SK-N-SH treated with all-trans-retinoic acid at 6 μM for 48 hours (cell line): ENCODE data around the gene ZKSCAN5.
A peak's percentile ranks its signal among the peaks of the same experiment; 100 is the strongest.

Source experiments
- ATAC-seq: fragments of 200-7000 bp; cut with Tn5 transposase; 3 replicates; pipeline ENCODE4 v1.9.1; 2020; ENCODE audit warnings: mild to moderate bottlenecking, moderate library complexity
- ARNTL ChIP-seq: fragments of 450-650 bp; formaldehyde crosslinking; IDR thresholded peaks from 2 replicates; pipeline ENCODE4 v1.5.0; 2020; ENCODE audit warnings: low read depth, mild to moderate bottlenecking, moderate library complexity, borderline replicate concordance
- BACH2 ChIP-seq: fragments of 250-450 bp; sonication (Bioruptor Pico); IDR thresholded peaks from 2 replicates; pipeline ENCODE4 v1.9.0; 2021; ENCODE audit warnings: mild to moderate bottlenecking, borderline replicate concordance
- ESRRG ChIP-seq: fragments of 250-450 bp; sonication (Bioruptor Pico); IDR thresholded peaks from 2 replicates; pipeline ENCODE4 v1.6.1; 2021; ENCODE audit warnings: mild to moderate bottlenecking
- GLIS3 ChIP-seq: fragments of 250-450 bp; sonication (Bioruptor Pico); IDR thresholded peaks from 2 replicates; pipeline ENCODE4 v1.5.0; 2020; ENCODE audit warnings: mild to moderate bottlenecking, moderate library complexity
- OSR1 ChIP-seq: fragments of 250-450 bp; sonication (Bioruptor Pico); IDR thresholded peaks from 2 replicates; pipeline ENCODE4 v1.8.0; 2022; ENCODE audit warnings: moderate library complexity, mild to moderate bottlenecking, inconsistent platforms
- PPARA ChIP-seq: fragments of 250-450 bp; sonication (Bioruptor Pico); IDR thresholded peaks from 2 replicates; pipeline ENCODE4 v1.5.0; 2020; ENCODE audit warnings: mild to moderate bottlenecking, borderline replicate concordance
- RARB ChIP-seq: fragments of 250-450 bp; sonication (Bioruptor Pico); IDR thresholded peaks from 2 replicates; pipeline ENCODE4 v1.8.0; 2021; ENCODE audit warnings: mild to moderate bottlenecking, moderate library complexity
- SNAI2 ChIP-seq: fragments of 250-450 bp; sonication (Bioruptor Pico); IDR thresholded peaks from 2 replicates; pipeline ENCODE4 v1.5.0; 2020; ENCODE audit warnings: mild to moderate bottlenecking, moderate library complexity
- TOX ChIP-seq: fragments of 250-450 bp; sonication (Bioruptor Pico); IDR thresholded peaks from 2 replicates; pipeline ENCODE4 v1.8.0; 2021; ENCODE audit warnings: mild to moderate bottlenecking, moderate library complexity, borderline replicate concordance
- ZC3H10 ChIP-seq: fragments of 250-450 bp; sonication (Bioruptor Pico); IDR thresholded peaks from 2 replicates; pipeline ENCODE4 v1.5.1; 2021; ENCODE audit warnings: mild to moderate bottlenecking, moderate library complexity
- ZFP3 ChIP-seq: fragments of 250-450 bp; sonication (Bioruptor Pico); IDR thresholded peaks from 2 replicates; pipeline ENCODE4 v1.5.0; 2020; ENCODE audit warnings: mild to moderate bottlenecking, moderate library complexity
- ZFP30 ChIP-seq: fragments of 450-650 bp; formaldehyde crosslinking; IDR thresholded peaks from 2 replicates; pipeline ENCODE4 v1.5.0; 2022; ENCODE audit warnings: mild to moderate bottlenecking, moderate library complexity
- ZNF565 ChIP-seq: fragments of 450-650 bp; formaldehyde crosslinking; conservative IDR thresholded peaks from 2 replicates; pipeline ENCODE4 v1.5.0; 2020; ENCODE audit warnings: low read depth, mild to moderate bottlenecking, moderate library complexity
- ZNF70 ChIP-seq: fragments of 450-650 bp; formaldehyde crosslinking; IDR thresholded peaks from 2 replicates; pipeline ENCODE4 v1.5.0; 2020; ENCODE audit warnings: mild to moderate bottlenecking, moderate library complexity
- ZNF8 ChIP-seq: fragments of 450-650 bp; formaldehyde crosslinking; IDR thresholded peaks from 2 replicates; pipeline ENCODE4 v1.5.0; 2020; ENCODE audit warnings: mild to moderate bottlenecking, moderate library complexity
- TF ChIP-seq, protein P1 (sequence below): fragments of 250-450 bp; sonication (Bioruptor Pico); IDR thresholded peaks from 2 replicates; pipeline ENCODE4 v1.8.0; 2021; ENCODE audit warnings: low read depth, mild to moderate bottlenecking, moderate library complexity, borderline replicate concordance
- TF ChIP-seq, protein P2 (sequence below): fragments of 250-450 bp; sonication (Bioruptor Pico); IDR thresholded peaks from 2 replicates; pipeline ENCODE4 v1.5.0; 2020; ENCODE audit warnings: mild to moderate bottlenecking, moderate library complexity
- TF ChIP-seq, protein P3 (sequence below): fragments of 250-450 bp; sonication (Bioruptor Pico); IDR thresholded peaks from 2 replicates; pipeline ENCODE4 v1.5.1; 2021; ENCODE audit warnings: mild to moderate bottlenecking, moderate library complexity
- TF ChIP-seq, protein P4 (sequence below): fragments of 250-450 bp; sonication (Bioruptor Pico); IDR thresholded peaks from 2 replicates; pipeline ENCODE4 v1.8.0; 2020; ENCODE audit warnings: mild to moderate bottlenecking, moderate library complexity, borderline replicate concordance

The ZKSCAN5 gene

DNA sequence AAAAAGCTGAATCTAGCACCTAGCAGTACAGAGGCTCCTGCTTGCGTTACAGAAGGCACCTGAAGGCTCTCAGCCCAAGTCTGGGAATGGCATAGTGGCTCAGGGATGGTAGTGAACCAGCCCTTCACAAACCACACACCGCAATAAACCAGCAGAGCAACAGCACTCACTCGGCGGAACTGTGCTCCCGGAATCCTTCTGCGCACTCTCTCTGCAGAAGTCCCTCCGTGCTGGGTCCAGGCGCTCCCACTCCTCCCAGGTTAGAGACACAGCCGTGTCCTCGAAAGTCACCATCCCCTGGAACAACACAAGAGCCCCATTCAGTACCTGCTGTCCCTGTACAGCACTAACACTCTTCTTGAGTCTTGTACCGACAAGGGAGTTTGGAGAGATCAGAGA is 5.9 kb upstream of the ZKSCAN5 start:
- no peak for TF ChIP-seq BACH2 (CRISPR knock-in tag)
- TF ChIP-seq GLIS3 (CRISPR knock-in tag) = no peak
- no peak for TF ChIP-seq ZC3H10 (CRISPR knock-in tag)
- TF ChIP-seq, protein P1, sequence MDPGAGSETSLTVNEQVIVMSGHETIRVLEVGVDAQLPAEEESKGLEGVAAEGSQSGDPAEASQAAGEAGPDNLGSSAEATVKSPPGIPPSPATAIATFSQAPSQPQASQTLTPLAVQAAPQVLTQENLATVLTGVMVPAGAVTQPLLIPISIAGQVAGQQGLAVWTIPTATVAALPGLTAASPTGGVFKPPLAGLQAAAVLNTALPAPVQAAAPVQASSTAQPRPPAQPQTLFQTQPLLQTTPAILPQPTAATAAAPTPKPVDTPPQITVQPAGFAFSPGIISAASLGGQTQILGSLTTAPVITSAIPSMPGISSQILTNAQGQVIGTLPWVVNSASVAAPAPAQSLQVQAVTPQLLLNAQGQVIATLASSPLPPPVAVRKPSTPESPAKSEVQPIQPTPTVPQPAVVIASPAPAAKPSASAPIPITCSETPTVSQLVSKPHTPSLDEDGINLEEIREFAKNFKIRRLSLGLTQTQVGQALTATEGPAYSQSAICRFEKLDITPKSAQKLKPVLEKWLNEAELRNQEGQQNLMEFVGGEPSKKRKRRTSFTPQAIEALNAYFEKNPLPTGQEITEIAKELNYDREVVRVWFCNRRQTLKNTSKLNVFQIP = no peak
- TF ChIP-seq ZNF8 (CRISPR knock-in tag) = no peak
- TF ChIP-seq SNAI2 = no peak
- no peak for TF ChIP-seq OSR1
- no peak for TF ChIP-seq TOX
- TF ChIP-seq, protein P2, sequence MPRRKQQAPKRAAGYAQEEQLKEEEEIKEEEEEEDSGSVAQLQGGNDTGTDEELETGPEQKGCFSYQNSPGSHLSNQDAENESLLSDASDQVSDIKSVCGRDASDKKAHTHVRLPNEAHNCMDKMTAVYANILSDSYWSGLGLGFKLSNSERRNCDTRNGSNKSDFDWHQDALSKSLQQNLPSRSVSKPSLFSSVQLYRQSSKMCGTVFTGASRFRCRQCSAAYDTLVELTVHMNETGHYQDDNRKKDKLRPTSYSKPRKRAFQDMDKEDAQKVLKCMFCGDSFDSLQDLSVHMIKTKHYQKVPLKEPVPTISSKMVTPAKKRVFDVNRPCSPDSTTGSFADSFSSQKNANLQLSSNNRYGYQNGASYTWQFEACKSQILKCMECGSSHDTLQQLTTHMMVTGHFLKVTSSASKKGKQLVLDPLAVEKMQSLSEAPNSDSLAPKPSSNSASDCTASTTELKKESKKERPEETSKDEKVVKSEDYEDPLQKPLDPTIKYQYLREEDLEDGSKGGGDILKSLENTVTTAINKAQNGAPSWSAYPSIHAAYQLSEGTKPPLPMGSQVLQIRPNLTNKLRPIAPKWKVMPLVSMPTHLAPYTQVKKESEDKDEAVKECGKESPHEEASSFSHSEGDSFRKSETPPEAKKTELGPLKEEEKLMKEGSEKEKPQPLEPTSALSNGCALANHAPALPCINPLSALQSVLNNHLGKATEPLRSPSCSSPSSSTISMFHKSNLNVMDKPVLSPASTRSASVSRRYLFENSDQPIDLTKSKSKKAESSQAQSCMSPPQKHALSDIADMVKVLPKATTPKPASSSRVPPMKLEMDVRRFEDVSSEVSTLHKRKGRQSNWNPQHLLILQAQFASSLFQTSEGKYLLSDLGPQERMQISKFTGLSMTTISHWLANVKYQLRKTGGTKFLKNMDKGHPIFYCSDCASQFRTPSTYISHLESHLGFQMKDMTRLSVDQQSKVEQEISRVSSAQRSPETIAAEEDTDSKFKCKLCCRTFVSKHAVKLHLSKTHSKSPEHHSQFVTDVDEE = no peak
- no peak for TF ChIP-seq ZFP30
- TF ChIP-seq, all 23 proteins: peak for 0
- ATAC-seq = no peak; the same call in 2 of the 3 replicates

DNA sequence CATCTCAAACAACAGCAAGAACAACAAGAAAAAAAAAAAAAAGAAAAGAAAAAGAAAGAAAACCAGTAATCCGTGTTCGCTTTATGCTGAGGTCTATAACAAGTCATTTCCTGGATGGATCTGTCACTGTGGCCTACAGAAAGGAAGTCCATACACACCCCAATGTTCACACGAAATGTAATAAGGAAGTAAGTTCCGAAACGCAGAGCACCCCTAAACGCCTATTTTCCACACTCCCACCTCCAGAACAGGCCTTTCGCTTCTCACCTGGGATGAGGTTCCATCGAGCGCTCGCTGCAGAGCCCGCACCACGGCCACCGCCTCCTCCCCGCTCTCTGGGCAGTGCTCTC is 5.1 kb upstream of the ZKSCAN5 start:
- peak; percentile 29 for ATAC-seq
- TF ChIP-seq, protein P3, sequence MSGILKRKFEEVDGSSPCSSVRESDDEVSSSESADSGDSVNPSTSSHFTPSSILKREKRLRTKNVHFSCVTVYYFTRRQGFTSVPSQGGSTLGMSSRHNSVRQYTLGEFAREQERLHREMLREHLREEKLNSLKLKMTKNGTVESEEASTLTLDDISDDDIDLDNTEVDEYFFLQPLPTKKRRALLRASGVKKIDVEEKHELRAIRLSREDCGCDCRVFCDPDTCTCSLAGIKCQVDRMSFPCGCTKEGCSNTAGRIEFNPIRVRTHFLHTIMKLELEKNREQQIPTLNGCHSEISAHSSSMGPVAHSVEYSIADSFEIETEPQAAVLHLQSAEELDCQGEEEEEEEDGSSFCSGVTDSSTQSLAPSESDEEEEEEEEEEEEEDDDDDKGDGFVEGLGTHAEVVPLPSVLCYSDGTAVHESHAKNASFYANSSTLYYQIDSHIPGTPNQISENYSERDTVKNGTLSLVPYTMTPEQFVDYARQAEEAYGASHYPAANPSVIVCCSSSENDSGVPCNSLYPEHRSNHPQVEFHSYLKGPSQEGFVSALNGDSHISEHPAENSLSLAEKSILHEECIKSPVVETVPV (CRISPR knock-in tag) = no peak
- TF ChIP-seq ZNF565 (CRISPR knock-in tag) (no peak), ARNTL (CRISPR knock-in tag) (no peak), ZC3H10 (CRISPR knock-in tag) (no peak), ESRRG (CRISPR knock-in tag) (no peak), PPARA (CRISPR knock-in tag) (no peak), RARB (CRISPR knock-in tag) (no peak), ZNF70 (CRISPR knock-in tag) (no peak), OSR1 (no peak)
- TF ChIP-seq, protein P4, sequence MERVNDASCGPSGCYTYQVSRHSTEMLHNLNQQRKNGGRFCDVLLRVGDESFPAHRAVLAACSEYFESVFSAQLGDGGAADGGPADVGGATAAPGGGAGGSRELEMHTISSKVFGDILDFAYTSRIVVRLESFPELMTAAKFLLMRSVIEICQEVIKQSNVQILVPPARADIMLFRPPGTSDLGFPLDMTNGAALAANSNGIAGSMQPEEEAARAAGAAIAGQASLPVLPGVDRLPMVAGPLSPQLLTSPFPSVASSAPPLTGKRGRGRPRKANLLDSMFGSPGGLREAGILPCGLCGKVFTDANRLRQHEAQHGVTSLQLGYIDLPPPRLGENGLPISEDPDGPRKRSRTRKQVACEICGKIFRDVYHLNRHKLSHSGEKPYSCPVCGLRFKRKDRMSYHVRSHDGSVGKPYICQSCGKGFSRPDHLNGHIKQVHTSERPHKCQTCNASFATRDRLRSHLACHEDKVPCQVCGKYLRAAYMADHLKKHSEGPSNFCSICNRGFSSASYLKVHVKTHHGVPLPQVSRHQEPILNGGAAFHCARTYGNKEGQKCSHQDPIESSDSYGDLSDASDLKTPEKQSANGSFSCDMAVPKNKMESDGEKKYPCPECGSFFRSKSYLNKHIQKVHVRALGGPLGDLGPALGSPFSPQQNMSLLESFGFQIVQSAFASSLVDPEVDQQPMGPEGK (CRISPR knock-in tag) = no peak
- TF ChIP-seq, protein P2 = no peak

DNA sequence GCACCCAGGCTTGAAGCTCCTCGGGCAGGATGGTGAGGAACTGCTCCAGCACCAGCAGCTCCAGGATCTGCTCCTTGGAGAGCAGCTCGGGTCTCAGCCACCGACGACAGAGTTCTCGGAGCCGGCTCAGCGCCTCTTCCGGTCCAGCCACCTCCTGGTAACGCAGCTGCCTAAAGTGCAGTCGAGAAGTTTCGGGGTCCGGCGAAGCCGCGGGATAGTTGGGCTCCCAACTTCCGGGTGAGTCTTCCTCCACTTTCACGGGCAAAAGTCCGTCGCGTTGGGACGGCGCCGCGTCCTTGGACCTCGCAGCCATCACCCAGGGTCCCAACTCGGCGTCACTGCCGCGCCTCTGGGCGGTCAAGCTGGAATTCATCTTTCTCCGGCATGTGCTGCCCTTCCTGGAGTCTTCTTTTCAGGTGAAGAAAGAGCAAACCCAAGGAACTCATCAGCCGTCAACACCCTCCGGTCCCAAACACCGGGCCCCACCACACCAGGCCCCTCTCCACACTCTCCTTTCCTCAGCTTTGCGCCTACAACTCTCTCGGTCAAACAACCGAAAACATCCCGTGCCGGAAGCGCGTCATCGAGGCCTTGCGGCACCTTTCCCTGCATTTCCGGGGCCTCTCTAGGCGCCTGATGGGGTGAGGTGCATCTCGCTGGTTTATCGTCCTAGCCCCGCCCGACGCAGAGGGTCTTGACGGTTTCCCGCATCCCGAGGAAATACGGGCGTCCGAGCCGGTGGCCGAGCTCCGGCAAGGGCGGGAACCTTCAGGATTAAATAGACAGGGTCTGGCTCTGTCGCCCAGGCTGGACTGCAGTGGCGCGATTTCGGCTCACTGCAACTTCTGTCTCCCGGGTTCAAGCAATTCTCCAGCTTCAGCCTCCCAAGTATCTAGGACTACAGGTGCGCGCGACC is 4.5 kb upstream of the ZKSCAN5 start, which contains the start of gene ZNF394:
TSS of gene ZNF394 (minus strand) at position 561 of the 916 bp plus-strand sequence. CDS start at position 373, 188 bp downstream.
- ATAC-seq = peak; percentile 71
- TF ChIP-seq, protein P2 = 0 out of 2 replicates have a peak, but pooled peaks have one; percentile 45
- TF ChIP-seq OSR1 (no peak), GLIS3 (CRISPR knock-in tag) (no peak), ZFP3 (peak; percentile 69; the same call in 1 of the 2 replicates)
- TF ChIP-seq, protein P3 (CRISPR knock-in tag) = no peak
- TF ChIP-seq, all 23 proteins: peak for 2
